ENCODE results near the gene RAPGEF4.
A peak's percentile ranks its signal among the peaks of the same experiment; 100 is the strongest.
"Not testable (repeated sequence)": the region's sequence is repeated elsewhere in the genome, so short reads cannot be mapped to it uniquely, and the experiment has no call there.

RAPGEF4 gene

GRCh38 chr2:173079141-173079540 is 343.5 kb downstream of the RAPGEF4 start:
- DNase-seq: no peak

- DNase-seq: no peak
Observed at GRCh38 chr2:173079973-173080860, 344.6 kb downstream of the RAPGEF4 start.

- no peak for DNase-seq
Observed at GRCh38 chr2:173086518-173087213, 351.0 kb downstream of the RAPGEF4 start.

- DNase-seq: no peak
Observed at GRCh38 chr2:173087214-173087581, 351.6 kb downstream of the RAPGEF4 start.

GRCh38 chr2:173087793-173088496 is 352.3 kb downstream of the RAPGEF4 start:
- no peak for DNase-seq

GRCh38 chr2:173090276-173090877 is 354.7 kb downstream of the RAPGEF4 start:
- DNase-seq: peak; percentile 40

- DNase-seq: no peak
Observed at GRCh38 chr2:173090973-173091660, 355.5 kb downstream of the RAPGEF4 start.

- DNase-seq: no peak
Observed at GRCh38 chr2:173091910-173092309, 356.3 kb downstream of the RAPGEF4 start.

GRCh38 chr2:173092844-173093402 is 357.3 kb downstream of the RAPGEF4 start:
- DNase-seq: no peak

GRCh38 chr2:173093617-173094016 is 358.0 kb downstream of the RAPGEF4 start:
- not testable (repeated sequence) for DNase-seq

GRCh38 chr2:173094731-173095130 is 359.1 kb downstream of the RAPGEF4 start:
- no peak for DNase-seq

GRCh38 chr2:173095356-173095755 is 359.7 kb downstream of the RAPGEF4 start:
- no peak for DNase-seq

GRCh38 chr2:173099271-173099670 is 363.6 kb downstream of the RAPGEF4 start:
- DNase-seq: no peak

GRCh38 chr2:173099804-173100203 is 364.2 kb downstream of the RAPGEF4 start:
- no peak for DNase-seq

GRCh38 chr2:173101687-173102086 is 366.0 kb downstream of the RAPGEF4 start:
- DNase-seq: no peak

All from kidney glomerular epithelial cell (primary cell).